GM12878 (cell line): Measurements from ENCODE around the gene PHACTR3. TPM values are rescaled to one million over a fixed set of nuclear protein-coding genes. Genes with fewer than 3 reads are reported as not detected.

Experiments used
- ATAC-seq: fragments of 200-7000 bp; cut with Tn5 transposase; 3 replicates; pipeline ENCODE4 v1.9.1; 2020; ENCODE audit warnings: mild to moderate bottlenecking, moderate library complexity
- BruUV-seq: library from RNA; stranded (reverse); fragments of 400-500 nt; replicated peaks from 2 replicates; lab custom pipeline; 2021; lab: Mats Ljungman, UMichigan
- CTCF ChIA-PET: fragments of 300-600 bp; sonication (Branson Sonifier 250); formaldehyde crosslinking; extraction: SDS; loops from one replicate; lab custom pipeline; 2021; ENCODE audit warnings: inconsistent platforms; lab: Yijun Ruan, JAX
- POLR2A ChIA-PET: fragments of 350-600 bp; formaldehyde crosslinking; extraction: SDS; loops from one replicate; lab custom pipeline; 2021; ENCODE audit warnings: inconsistent platforms; lab: Charles Lee
- RAD21 ChIA-PET: fragments of 300-600 bp; sonication (Branson Sonifier 250); formaldehyde crosslinking; loops from one replicate; lab custom pipeline; 2023; ENCODE audit warnings: antibody characterized with exemption; ENCODE audit not compliant: unreplicated experiment; lab: Charles Lee
- SMC1A ChIA-PET: fragments of 300-600 bp; sonication (Branson Sonifier 250); formaldehyde crosslinking; loops from one replicate; lab custom pipeline; 2023; ENCODE audit not compliant: unreplicated experiment, uncharacterized antibody; lab: Charles Lee
- DNase-seq: peaks from one replicate; pipeline ENCODE4 v3.0.0-alpha.2; 2011; ENCODE audit warnings: low read depth, low spot score
- FAIRE-seq: peaks from 3 replicates; lab custom pipeline; 2011; peaks lifted over from hg19 to GRCh38; lab: Jason Lieb, UNC
- H2AFZ ChIP-seq: 2 replicates; pipeline ENCODE4 v1.6.0; 2011; ENCODE audit warnings: low read depth, low read length, control low read depth; ENCODE audit not compliant: control insufficient read depth
- H3K27ac ChIP-seq: 2 replicates; pipeline ENCODE4 v1.5.1; 2011; ENCODE audit warnings: control low read depth; ENCODE audit not compliant: control insufficient read depth, insufficient read depth
- H3K27me3 ChIP-seq, 2 experiments: replicated peaks in 1 of 2; 2 replicates each; pipeline versions ENCODE4 v1.6.0 to v1.6.1; 2011; ENCODE audit warnings: low read length in 1 of 2; ENCODE audit not compliant: control insufficient read depth in 2 of 2, insufficient read depth in 2 of 2
- H3K36me3 ChIP-seq, 2 experiments: 2 replicates each; pipeline ENCODE4 v1.5.1; 2011; ENCODE audit warnings: low read length in 1 of 2; ENCODE audit not compliant: control insufficient read depth in 2 of 2, insufficient read depth in 2 of 2
- H3K4me1 ChIP-seq: 2 replicates; pipeline ENCODE4 v1.6.1; 2011; ENCODE audit warnings: mild to moderate bottlenecking, low read length, moderate library complexity, mixed read lengths; ENCODE audit not compliant: control insufficient read depth, insufficient read depth
- H3K4me2 ChIP-seq: 2 replicates; pipeline ENCODE4 v1.6.0; 2011; ENCODE audit warnings: control low read depth; ENCODE audit not compliant: control insufficient read depth, insufficient read depth
- H3K4me3 ChIP-seq: fragments of 200-600 bp; sonication (generic); 2 replicates; pipeline ENCODE4 v1.5.1; 2016
- H3K79me2 ChIP-seq: 2 replicates; pipeline ENCODE4 v1.6.0; 2011; ENCODE audit warnings: low read length; ENCODE audit not compliant: control insufficient read depth, insufficient read depth
- H3K9ac ChIP-seq: 2 replicates; pipeline ENCODE4 v1.8.0; 2011; ENCODE audit warnings: low read length, control low read depth, mixed read lengths; ENCODE audit not compliant: control insufficient read depth, insufficient read depth
- H3K9me3 ChIP-seq: replicated peaks from 3 replicates; pipeline ENCODE4 v1.5.1; 2011; ENCODE audit warnings: mild to moderate bottlenecking, low read length; ENCODE audit not compliant: control insufficient read depth, insufficient read depth
- H4K20me1 ChIP-seq: 2 replicates; pipeline ENCODE4 v1.6.0; 2011; ENCODE audit not compliant: control insufficient read depth, insufficient read depth
- BACH1 ChIP-seq: fragments of 450-650 bp; IDR thresholded peaks from 2 replicates; pipeline ENCODE4 v1.6.1; 2017; ENCODE audit warnings: mild to moderate bottlenecking, borderline replicate concordance
- CBFB ChIP-seq: IDR thresholded peaks from 2 replicates; pipeline ENCODE4 v1.6.1; 2016; ENCODE audit warnings: antibody characterized with exemption, low read depth
- DPF2 ChIP-seq: fragments of 450-650 bp; IDR thresholded peaks from 2 replicates; pipeline ENCODE4 v1.6.1; 2017; ENCODE audit warnings: mild to moderate bottlenecking
- FOXM1 ChIP-seq: IDR thresholded peaks from 2 replicates; pipeline ENCODE4 v1.6.1; 2012; ENCODE audit warnings: low read depth, mild to moderate bottlenecking, inconsistent platforms, low read length, moderate library complexity
- HDAC2 ChIP-seq: fragments of 200-600 bp; sonication (generic); IDR thresholded peaks from 2 replicates; pipeline ENCODE4 v1.6.1; 2017
- IKZF1 ChIP-seq: fragments of 450-650 bp; conservative IDR thresholded peaks from 2 replicates; pipeline ENCODE4 v1.6.1; 2017; ENCODE audit warnings: antibody characterized with exemption, mild to moderate bottlenecking
- MYB ChIP-seq: fragments of 150-350 bp; IDR thresholded peaks from 2 replicates; pipeline ENCODE4 v1.6.1; 2014; ENCODE audit warnings: mild to moderate bottlenecking, low read depth, low read length, borderline replicate concordance
- NFYA ChIP-seq: IDR thresholded peaks from 2 replicates; pipeline ENCODE4 v1.6.1; 2011; ENCODE audit warnings: low read depth, mild to moderate bottlenecking, low read length, improper control_type of control experiment, borderline replicate concordance
- RCOR1 ChIP-seq: conservative IDR thresholded peaks from 2 replicates; pipeline ENCODE4 v1.6.1; 2012; ENCODE audit warnings: low read depth, low read length, improper control_type of control experiment
- STAT3 ChIP-seq: IDR thresholded peaks from 2 replicates; pipeline ENCODE4 v1.6.1; 2011; ENCODE audit warnings: low read depth, low read length, improper control_type of control experiment
- TAF1 ChIP-seq: IDR thresholded peaks from 2 replicates; pipeline ENCODE4 v1.6.1; 2011; ENCODE audit warnings: mild to moderate bottlenecking, low read depth, low read length, borderline replicate concordance
- TCF12 ChIP-seq: IDR thresholded peaks from 2 replicates; pipeline ENCODE4 v1.6.1; 2011; ENCODE audit warnings: low read depth, mild to moderate bottlenecking, low read length
- TCF3 ChIP-seq: IDR thresholded peaks from 2 replicates; pipeline ENCODE4 v1.6.1; 2012; ENCODE audit warnings: low read depth, mild to moderate bottlenecking, low read length, borderline replicate concordance; ENCODE audit not compliant: insufficient read depth
- WGBS: methylation state at CpG from one replicate; pipeline ENCODE4 v1.1.6; 2016; ENCODE audit warnings: low lambda C conversion rate; ENCODE audit not compliant: insufficient replicate concordance, insufficient coverage; ENCODE audit errors: missing lambda C conversion rate; 5-methylcytosine and 5-hydroxymethylcytosine counted together
- in situ Hi-C: fragments of 300-500 bp; cut with MboI; formaldehyde crosslinking; loops from 9 replicates; pipeline ENCODE4 v1.14.3; 2018; ENCODE audit warnings: mixed read lengths
- intact Hi-C: fragments of 100-400 bp; cut with micrococcal nuclease; formaldehyde crosslinking; loops from one replicate; pipeline ENCODE4 v1.14.2; 2022; ENCODE audit not compliant: unreplicated experiment
- polyA plus RNA-seq, 11 experiments: library from polyadenylated mRNA; depleted of rRNA in 4 of 11; unstranded in 6 of 11; stranded (reverse) in 5 of 11; fragments of >200 nt; fragmentation: Nextera tagmentation in 4 of 11; fragmentation: Illumina TruSeq in 1 of 11; extraction: Ambion mirVana in 4 of 11; extraction: Trizol in 1 of 11; gene quantifications; 1 replicate in 1 of 11; 2 replicates in 10 of 11; pipeline versions ENCODE4 v1.2.1 to v1.2.3, GENCODE V29; 2011 to 2016; ENCODE audit warnings: inconsistent platforms in 2 of 11, missing spikeins in 2 of 11, low read depth in 1 of 11
- total RNA-seq, 4 experiments: library from RNA; depleted of rRNA in 3 of 4; stranded (reverse); fragments of >200 nt in 3 of 4; fragmentation: Illumina TruSeq in 1 of 4; extraction: Trizol in 1 of 4; gene quantifications; 2 replicates each; pipeline versions ENCODE4 v1.2.1 to v1.2.3, GENCODE V29; 2013 to 2021
- TF ChIP-seq, protein P1 (sequence below): fragments of 450-650 bp; IDR thresholded peaks from 2 replicates; pipeline ENCODE4 v1.6.1; 2018; ENCODE audit warnings: mild to moderate bottlenecking, low read depth, moderate library complexity; ENCODE audit not compliant: partially characterized antibody

The PHACTR3 gene
- total and polyA plus RNA-seq, 10 of the 15 experiments (the other 5 are each of a cell fraction or from before 2014, with no cell fraction given) = 0.17 to 2.7 (median 0.27) TPM; not detected in 1

DNA sequence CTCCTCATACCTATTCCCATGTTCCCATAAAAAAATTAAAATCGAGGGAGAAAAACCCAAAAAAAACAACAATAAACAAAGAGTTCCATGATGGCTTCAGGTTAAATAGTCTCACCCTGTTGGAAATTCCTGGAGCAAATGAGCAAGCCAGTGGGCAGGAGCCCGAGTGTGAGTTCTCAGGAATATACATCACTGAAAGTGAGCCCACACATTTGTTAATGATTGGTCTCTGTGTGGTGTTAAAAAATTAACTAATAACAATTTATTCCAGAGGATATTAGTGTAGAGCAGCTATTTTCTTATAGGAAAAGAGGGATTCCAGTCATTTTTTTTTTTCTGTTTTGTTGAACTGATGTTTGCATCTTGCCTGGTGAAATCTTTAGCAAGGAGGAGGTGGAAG lies 12.9 kb downstream of the PHACTR3 start:
- no peaks in the 10 kb centered on the region for H3K9me3 ChIP-seq
- RAD21 ChIA-PET = no interaction called here
- BruUV-seq = no TSS peak
- intact Hi-C loops = no loop called here
- in situ Hi-C loops = no loop called here
- ATAC-seq = no peak
- H3K9ac ChIP-seq = no peak overlapping the region
- no peak for TF ChIP-seq TCF12
- WGBS = 0% methylated on average over 2 of the region's 2 CpGs
- no peaks in the 10 kb centered on the region for H4K20me1 ChIP-seq
- peaks cover 3% of the 10 kb centered on the region in 2 experiments for H3K27me3 ChIP-seq
- no peak overlapping the region for H3K27ac ChIP-seq
- H3K4me3 ChIP-seq = no peak overlapping the region
- SMC1A ChIA-PET = no interaction called here
- no peaks in the 10 kb centered on the region for H3K79me2 ChIP-seq
- H2AFZ ChIP-seq = no peak overlapping the region
- H3K4me1 ChIP-seq = no peaks in the 10 kb centered on the region
- CTCF ChIA-PET = interaction anchor here (0.6 kb wide), 1 partner anchor 17 kb away, joined by 5 read pairs; no protein-coding TSS in a partner anchor
- H3K36me3 ChIP-seq = no peaks in the 10 kb centered on the region
- POLR2A ChIA-PET = no interaction called here
- no peak for FAIRE-seq
- H3K4me2 ChIP-seq = no peak overlapping the region
- DNase-seq = no peak

DNA sequence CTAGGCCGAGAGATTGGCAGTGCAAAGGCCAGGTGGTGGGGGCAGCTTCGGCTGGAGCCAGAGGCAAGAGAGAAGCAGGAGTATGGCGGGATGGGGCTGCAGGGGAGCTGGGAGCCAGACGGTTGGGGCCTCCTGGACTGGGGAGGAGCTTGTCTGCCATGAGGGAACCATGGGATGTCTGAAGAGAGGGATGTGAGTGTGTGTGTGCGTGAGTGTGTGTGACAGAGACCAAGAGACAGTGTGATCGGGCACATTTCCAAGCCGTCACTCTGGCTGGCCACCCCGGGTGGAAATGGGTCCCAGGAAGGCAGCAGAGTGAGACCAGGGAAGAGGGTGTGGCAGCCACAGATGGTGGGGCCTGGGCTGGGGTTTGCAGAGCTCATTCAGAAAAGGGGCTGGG lies 13.8 kb downstream of the PHACTR3 start:
- WGBS = 1% methylated on average over 8 of the region's 8 CpGs
- SMC1A ChIA-PET = no interaction called here
- ATAC-seq (no peak), DNase-seq (no peak), FAIRE-seq (no peak)
- peaks cover 3% of the 10 kb centered on the region in 2 experiments for H3K27me3 ChIP-seq
- CTCF ChIA-PET = no interaction called here
- no TSS peak for BruUV-seq
- in situ Hi-C loops = no loop called here
- no peak overlapping the region for H3K4me2 ChIP-seq
- H3K36me3 ChIP-seq = no peaks in the 10 kb centered on the region
- no peaks in the 10 kb centered on the region for H4K20me1 ChIP-seq
- TF ChIP-seq MYB = no peak
- TF ChIP-seq DPF2 = no peak
- TF ChIP-seq TCF3 = no peak
- TF ChIP-seq IKZF1 = no peak
- no peak for TF ChIP-seq NFYA
- TF ChIP-seq TAF1 = no peak
- no peak for TF ChIP-seq CBFB
- TF ChIP-seq FOXM1 = no peak
- no peak for TF ChIP-seq BACH1
- no peak for TF ChIP-seq STAT3
- TF ChIP-seq RCOR1 = no peak
- no peak for TF ChIP-seq HDAC2
- TF ChIP-seq, protein P1, sequence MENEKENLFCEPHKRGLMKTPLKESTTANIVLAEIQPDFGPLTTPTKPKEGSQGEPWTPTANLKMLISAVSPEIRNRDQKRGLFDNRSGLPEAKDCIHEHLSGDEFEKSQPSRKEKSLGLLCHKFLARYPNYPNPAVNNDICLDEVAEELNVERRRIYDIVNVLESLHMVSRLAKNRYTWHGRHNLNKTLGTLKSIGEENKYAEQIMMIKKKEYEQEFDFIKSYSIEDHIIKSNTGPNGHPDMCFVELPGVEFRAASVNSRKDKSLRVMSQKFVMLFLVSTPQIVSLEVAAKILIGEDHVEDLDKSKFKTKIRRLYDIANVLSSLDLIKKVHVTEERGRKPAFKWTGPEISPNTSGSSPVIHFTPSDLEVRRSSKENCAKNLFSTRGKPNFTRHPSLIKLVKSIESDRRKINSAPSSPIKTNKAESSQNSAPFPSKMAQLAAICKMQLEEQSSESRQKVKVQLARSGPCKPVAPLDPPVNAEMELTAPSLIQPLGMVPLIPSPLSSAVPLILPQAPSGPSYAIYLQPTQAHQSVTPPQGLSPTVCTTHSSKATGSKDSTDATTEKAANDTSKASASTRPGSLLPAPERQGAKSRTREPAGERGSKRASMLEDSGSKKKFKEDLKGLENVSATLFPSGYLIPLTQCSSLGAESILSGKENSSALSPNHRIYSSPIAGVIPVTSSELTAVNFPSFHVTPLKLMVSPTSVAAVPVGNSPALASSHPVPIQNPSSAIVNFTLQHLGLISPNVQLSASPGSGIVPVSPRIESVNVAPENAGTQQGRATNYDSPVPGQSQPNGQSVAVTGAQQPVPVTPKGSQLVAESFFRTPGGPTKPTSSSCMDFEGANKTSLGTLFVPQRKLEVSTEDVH = no peak
- no peaks in the 10 kb centered on the region for H3K4me1 ChIP-seq
- no peak overlapping the region for H3K4me3 ChIP-seq
- H3K79me2 ChIP-seq = no peaks in the 10 kb centered on the region
- no peak overlapping the region for H3K9ac ChIP-seq
- no peaks in the 10 kb centered on the region for H3K9me3 ChIP-seq
- POLR2A ChIA-PET = no interaction called here
- no peak overlapping the region for H3K27ac ChIP-seq
- no peak overlapping the region for H2AFZ ChIP-seq
- RAD21 ChIA-PET = no interaction called here
- intact Hi-C loops = no loop called here
